Measurements from ENCODE around the gene DCAKD. TPM values are rescaled to one million over a fixed set of nuclear protein-coding genes. Genes with fewer than 3 reads are reported as not detected.
A peak's percentile ranks its signal among the peaks of the same experiment; 100 is the strongest.

Gene DCAKD
- polyA plus RNA-seq, 1 donor from 2014 or later: 68.5 TPM

DNA sequence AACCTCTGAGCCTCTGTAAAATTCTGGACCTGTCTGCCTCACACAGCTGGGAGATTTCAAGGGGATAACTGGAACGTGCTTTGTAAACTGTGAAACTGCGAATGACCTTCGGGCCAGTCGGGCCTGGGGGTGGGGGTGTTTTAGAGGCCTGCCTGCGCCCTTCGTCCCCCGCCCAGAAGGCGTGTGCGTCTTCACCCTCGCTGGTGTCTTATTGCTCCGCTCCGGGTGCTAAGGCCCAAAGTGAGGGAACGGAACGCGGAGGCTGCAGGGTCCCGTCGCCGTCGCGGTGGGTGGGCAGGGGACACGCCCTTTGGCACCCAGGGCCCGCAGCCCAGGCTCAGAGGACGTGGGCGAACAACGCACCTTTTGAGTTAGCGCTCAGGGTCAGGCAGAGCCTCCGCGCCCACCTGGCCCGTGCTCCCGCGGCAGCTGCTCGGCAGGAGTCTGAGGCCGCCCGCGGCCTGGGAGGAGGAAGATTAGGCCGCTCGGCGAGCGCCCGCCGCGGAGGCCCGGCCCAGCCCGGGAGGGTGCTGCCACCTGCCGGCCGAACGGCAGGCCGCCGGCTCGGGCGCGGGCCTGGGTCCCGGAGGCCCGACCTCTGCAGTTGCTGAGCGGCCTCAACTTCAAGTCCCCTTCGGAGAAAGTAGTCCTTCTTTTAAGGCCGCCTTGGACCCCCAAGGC, 29.7 kb downstream of the DCAKD start:
- TF ChIP-seq EZH2 (IDR thresholded peaks at IDR 0.05; ENCODE audit: borderline replicate concordance, insufficient read depth, low read length, poor library complexity, severe bottlenecking) (no peak), POLR2AphosphoS5 (IDR thresholded peaks at IDR 0.05) (no peak), MXI1 (conservative IDR thresholded peaks at IDR 0.05; ENCODE audit: poor library complexity, severe bottlenecking) (peak; percentile 48), EP300 (conservative IDR thresholded peaks at IDR 0.05; ENCODE audit: poor library complexity, severe bottlenecking) (peak; percentile 19), TAF1 (IDR thresholded peaks at IDR 0.05; ENCODE audit: low read depth) (no peak), SMC3 (conservative IDR thresholded peaks at IDR 0.05; ENCODE audit: poor library complexity) (peak; percentile 92), RAD21 (conservative IDR thresholded peaks at IDR 0.05) (peak; percentile 89)
- TF ChIP-seq, protein P1, sequence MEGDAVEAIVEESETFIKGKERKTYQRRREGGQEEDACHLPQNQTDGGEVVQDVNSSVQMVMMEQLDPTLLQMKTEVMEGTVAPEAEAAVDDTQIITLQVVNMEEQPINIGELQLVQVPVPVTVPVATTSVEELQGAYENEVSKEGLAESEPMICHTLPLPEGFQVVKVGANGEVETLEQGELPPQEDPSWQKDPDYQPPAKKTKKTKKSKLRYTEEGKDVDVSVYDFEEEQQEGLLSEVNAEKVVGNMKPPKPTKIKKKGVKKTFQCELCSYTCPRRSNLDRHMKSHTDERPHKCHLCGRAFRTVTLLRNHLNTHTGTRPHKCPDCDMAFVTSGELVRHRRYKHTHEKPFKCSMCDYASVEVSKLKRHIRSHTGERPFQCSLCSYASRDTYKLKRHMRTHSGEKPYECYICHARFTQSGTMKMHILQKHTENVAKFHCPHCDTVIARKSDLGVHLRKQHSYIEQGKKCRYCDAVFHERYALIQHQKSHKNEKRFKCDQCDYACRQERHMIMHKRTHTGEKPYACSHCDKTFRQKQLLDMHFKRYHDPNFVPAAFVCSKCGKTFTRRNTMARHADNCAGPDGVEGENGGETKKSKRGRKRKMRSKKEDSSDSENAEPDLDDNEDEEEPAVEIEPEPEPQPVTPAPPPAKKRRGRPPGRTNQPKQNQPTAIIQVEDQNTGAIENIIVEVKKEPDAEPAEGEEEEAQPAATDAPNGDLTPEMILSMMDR (IDR thresholded peaks at IDR 0.05; ENCODE audit: poor library complexity, severe bottlenecking): peak; percentile 93
- TF ChIP-seq, protein P2, sequence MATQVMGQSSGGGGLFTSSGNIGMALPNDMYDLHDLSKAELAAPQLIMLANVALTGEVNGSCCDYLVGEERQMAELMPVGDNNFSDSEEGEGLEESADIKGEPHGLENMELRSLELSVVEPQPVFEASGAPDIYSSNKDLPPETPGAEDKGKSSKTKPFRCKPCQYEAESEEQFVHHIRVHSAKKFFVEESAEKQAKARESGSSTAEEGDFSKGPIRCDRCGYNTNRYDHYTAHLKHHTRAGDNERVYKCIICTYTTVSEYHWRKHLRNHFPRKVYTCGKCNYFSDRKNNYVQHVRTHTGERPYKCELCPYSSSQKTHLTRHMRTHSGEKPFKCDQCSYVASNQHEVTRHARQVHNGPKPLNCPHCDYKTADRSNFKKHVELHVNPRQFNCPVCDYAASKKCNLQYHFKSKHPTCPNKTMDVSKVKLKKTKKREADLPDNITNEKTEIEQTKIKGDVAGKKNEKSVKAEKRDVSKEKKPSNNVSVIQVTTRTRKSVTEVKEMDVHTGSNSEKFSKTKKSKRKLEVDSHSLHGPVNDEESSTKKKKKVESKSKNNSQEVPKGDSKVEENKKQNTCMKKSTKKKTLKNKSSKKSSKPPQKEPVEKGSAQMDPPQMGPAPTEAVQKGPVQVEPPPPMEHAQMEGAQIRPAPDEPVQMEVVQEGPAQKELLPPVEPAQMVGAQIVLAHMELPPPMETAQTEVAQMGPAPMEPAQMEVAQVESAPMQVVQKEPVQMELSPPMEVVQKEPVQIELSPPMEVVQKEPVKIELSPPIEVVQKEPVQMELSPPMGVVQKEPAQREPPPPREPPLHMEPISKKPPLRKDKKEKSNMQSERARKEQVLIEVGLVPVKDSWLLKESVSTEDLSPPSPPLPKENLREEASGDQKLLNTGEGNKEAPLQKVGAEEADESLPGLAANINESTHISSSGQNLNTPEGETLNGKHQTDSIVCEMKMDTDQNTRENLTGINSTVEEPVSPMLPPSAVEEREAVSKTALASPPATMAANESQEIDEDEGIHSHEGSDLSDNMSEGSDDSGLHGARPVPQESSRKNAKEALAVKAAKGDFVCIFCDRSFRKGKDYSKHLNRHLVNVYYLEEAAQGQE (IDR thresholded peaks at IDR 0.05; ENCODE audit: borderline replicate concordance): no peak
- H2AFZ ChIP-seq (ENCODE audit: low read depth, low read length): no peak overlapping the region
- no peak overlapping the region for H3K4me2 ChIP-seq (ENCODE audit: low read length)
- H3K4me3 ChIP-seq (ENCODE audit: low read length): peak overlapping the region; percentile 54
- H3K36me3 ChIP-seq (ENCODE audit: insufficient read depth, low read length): no peaks in the 10 kb centered on the region
- peaks cover 23% of the 10 kb centered on the region for H3K27me3 ChIP-seq (ENCODE audit: insufficient read depth, low read depth, low read length)
- no peaks in the 10 kb centered on the region for H3K9me3 ChIP-seq (ENCODE audit: low read length)
- no peaks in the 10 kb centered on the region for H3K79me2 ChIP-seq (replicated peaks; ENCODE audit: insufficient read depth, low read length)
- no peaks in the 10 kb centered on the region for H3F3A ChIP-seq (ENCODE audit: insufficient read depth, low read length, poor library complexity, severe bottlenecking)
- no peaks in the 10 kb centered on the region for H3K9me2 ChIP-seq (ENCODE audit: insufficient read depth, low read length)
- H3K27ac ChIP-seq (ENCODE audit: low read length): no peak overlapping the region
- no peak overlapping the region for H3K9ac ChIP-seq (ENCODE audit: low read length)
- no peaks in the 10 kb centered on the region for H4K20me1 ChIP-seq (ENCODE audit: insufficient read depth)

GRCh38 chr17:45020354-45021138, 30.9 kb downstream of the DCAKD start:
- H3F3A ChIP-seq (ENCODE audit: insufficient read depth, low read length, poor library complexity, severe bottlenecking): no peaks in the 10 kb centered on the region
- no peaks in the 10 kb centered on the region for H3K9me3 ChIP-seq (ENCODE audit: low read length)
- H3K27ac ChIP-seq (ENCODE audit: low read length): no peak overlapping the region
- H2AFZ ChIP-seq (ENCODE audit: low read depth, low read length): no peak overlapping the region
- H3K36me3 ChIP-seq (ENCODE audit: insufficient read depth, low read length): no peaks in the 10 kb centered on the region
- peak overlapping the region; percentile 12 for H3K9ac ChIP-seq (ENCODE audit: low read length)
- TF ChIP-seq EZH2 (IDR thresholded peaks at IDR 0.05; ENCODE audit: borderline replicate concordance, insufficient read depth, low read length, poor library complexity, severe bottlenecking): no peak
- TF ChIP-seq RAD21 (conservative IDR thresholded peaks at IDR 0.05): no peak
- TF ChIP-seq POLR2AphosphoS5 (IDR thresholded peaks at IDR 0.05): no peak
- no peak for TF ChIP-seq TAF1 (IDR thresholded peaks at IDR 0.05; ENCODE audit: low read depth)
- TF ChIP-seq, protein P1 (IDR thresholded peaks at IDR 0.05; ENCODE audit: poor library complexity, severe bottlenecking): no peak
- TF ChIP-seq MXI1 (conservative IDR thresholded peaks at IDR 0.05; ENCODE audit: poor library complexity, severe bottlenecking): no peak
- TF ChIP-seq EP300 (conservative IDR thresholded peaks at IDR 0.05; ENCODE audit: poor library complexity, severe bottlenecking): no peak
- no peak for TF ChIP-seq SMC3 (conservative IDR thresholded peaks at IDR 0.05; ENCODE audit: poor library complexity)
- TF ChIP-seq, protein P2 (IDR thresholded peaks at IDR 0.05; ENCODE audit: borderline replicate concordance): no peak
- H3K4me3 ChIP-seq (ENCODE audit: low read length): peak overlapping the region; percentile 46
- H3K27me3 ChIP-seq (ENCODE audit: insufficient read depth, low read depth, low read length): peaks cover 23% of the 10 kb centered on the region
- H4K20me1 ChIP-seq (ENCODE audit: insufficient read depth): no peaks in the 10 kb centered on the region
- no peaks in the 10 kb centered on the region for H3K9me2 ChIP-seq (ENCODE audit: insufficient read depth, low read length)
- no peak overlapping the region for H3K4me2 ChIP-seq (ENCODE audit: low read length)
- H3K79me2 ChIP-seq (replicated peaks; ENCODE audit: insufficient read depth, low read length): no peaks in the 10 kb centered on the region
